Measurements from ENCODE around the gene NHLRC4.

Gene NHLRC4

DNA sequence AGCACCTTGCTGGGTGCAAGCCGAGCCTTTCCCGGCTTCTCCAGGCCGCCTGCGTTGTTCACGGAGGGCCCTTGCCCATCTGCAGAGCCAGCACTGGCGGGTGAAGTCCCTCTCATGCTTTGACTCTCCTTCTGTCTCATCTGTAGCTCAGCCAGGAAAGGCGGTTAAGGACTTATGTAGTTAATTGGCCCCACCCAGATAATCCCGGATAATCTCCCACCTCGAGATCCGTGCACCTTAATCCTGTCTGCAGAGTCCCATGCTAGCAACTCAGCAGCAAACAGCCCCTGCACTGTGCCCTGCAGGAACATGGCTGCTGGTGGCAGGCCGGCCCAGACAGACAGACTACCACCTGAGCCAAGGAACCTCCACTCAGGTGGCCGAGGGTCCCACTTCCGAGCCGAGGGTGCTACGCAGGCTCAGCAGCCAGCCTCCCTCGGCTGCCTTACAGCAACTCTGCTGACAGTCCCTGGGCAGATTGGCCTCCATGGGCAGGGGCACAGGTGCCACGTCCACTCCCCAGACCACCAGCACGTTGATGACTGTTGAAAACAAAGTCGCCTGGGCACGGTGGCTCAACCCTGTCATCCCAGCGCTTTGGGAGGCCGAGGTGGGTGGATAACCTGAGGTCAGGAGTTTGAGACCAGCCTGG lies 40.0 kb downstream of the NHLRC4 start:
- DNase-seq, result no peak

DNA sequence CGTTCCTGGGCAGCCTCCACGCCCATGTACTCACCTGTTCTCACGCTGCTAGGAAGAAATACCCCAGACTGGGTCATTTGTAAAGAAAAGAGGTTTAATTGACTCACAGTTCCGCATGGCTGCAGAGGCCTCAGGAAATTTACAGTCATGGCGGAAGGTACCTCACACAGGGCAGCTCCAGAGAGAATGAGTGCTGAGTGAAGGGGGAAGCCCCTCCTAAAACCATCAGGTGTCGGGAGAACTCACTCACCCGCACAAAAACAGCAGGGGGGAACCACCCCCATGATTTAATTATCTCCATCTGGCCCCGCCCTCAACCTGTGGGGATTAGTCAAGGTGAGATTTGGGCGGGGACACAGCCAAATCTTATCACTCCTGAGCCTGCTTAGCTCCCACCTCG lies 41.2 kb downstream of the NHLRC4 start:
- peak; percentile 49 for DNase-seq

DNA sequence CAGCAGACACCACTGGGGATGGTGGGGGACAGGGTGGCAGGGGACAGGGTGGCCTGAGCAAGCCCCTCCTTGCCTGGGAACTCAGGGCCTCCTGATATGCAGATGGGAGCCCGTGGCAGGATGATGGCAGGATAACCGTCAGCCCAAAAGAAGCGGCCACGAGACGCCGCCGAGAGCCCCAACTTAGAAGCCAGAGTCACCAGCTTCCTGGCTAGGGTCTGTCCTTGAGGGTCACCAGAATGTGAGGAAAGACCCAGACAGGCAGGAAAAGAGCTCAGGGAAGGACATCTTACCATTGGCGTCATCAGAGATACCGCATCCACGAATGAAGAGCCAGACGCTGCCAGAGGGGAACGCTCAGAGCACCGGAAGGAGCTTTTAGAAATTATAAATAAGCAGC lies 42.5 kb downstream of the NHLRC4 start:
- no peak for DNase-seq

DNA sequence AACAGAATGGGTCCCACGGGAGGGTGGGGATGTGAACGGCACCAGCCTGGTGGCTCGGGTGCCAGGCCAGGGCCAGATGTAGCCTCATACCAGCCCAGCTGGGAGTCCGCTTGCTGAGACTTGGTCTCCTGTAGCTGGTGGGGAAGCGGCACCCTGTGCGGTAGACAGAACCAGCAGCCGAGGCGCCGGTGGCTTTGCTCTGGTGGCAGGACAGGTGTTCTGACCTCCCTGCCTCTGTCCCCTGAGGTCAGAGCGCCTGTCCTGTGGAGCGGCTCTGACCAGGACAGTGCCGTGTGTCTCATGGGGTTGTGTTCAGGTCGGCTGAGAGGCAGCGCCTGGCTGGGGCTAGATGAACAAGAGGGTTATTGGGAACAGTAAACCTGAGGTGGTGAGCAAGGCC lies 43.2 kb downstream of the NHLRC4 start:
- no peak for DNase-seq

DNA sequence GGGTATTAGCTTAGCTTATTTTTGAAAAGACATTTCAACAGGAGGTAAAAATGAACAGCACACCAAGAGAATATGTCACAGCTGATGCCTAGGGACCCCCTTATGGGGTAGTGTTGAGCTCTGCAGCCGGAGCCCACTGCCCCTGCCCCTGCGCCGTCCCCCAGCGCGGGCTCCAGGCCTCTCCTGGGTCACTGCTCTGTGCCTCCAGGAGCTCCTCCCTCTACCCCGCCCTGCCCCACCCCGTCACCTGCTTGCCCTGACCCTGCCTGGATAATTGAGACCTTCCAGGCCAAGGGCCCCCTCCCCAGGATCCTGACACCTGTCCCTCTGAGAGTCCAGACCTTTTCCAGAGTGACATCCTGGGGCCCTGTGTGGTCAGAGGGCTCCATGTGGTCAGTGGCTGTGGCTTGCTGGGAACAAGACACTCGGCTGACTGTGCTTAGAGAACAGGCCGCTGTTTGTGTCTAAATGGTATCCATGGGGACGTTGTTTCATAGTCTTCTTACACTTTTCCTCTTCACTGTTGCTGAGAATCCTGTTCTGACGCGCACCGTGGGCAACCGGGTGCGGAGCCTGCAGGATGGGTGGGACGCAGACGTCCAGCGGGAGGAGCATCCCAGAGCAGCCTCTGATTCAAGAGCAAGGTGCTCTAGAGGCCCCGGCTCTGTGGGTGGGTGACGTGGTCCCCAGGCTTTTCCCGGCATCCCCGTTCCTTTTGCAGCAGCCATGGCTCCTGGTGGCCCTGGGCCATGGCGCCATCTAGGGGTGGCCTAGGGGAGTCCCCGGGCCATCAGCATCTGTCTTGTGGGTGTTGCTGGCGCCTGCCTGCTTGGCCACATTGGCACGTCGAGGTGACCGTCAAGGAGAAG lies 43.9 kb downstream of the NHLRC4 start:
- peak; percentile 69 for DNase-seq

DNA sequence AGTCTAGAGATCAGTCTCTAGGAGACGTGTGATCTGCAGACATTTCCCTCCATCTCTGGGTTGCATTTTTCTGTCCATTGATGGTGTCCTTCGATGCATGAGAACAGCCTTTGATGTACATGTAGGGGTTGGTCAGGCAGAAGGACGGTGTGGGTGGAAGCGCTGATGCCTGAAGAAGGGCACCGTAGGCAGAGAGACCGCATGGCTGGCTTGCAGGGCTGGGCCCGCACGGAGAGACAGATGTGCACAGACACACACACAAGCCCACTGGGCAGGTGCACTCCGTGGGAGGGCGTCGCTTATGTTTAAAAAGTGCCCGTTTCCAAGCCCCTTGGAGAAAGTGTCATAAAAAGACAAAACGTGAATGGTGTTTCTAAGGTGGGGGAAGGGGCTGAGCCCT lies 48.3 kb downstream of the NHLRC4 start:
- DNase-seq, result no peak

DNA sequence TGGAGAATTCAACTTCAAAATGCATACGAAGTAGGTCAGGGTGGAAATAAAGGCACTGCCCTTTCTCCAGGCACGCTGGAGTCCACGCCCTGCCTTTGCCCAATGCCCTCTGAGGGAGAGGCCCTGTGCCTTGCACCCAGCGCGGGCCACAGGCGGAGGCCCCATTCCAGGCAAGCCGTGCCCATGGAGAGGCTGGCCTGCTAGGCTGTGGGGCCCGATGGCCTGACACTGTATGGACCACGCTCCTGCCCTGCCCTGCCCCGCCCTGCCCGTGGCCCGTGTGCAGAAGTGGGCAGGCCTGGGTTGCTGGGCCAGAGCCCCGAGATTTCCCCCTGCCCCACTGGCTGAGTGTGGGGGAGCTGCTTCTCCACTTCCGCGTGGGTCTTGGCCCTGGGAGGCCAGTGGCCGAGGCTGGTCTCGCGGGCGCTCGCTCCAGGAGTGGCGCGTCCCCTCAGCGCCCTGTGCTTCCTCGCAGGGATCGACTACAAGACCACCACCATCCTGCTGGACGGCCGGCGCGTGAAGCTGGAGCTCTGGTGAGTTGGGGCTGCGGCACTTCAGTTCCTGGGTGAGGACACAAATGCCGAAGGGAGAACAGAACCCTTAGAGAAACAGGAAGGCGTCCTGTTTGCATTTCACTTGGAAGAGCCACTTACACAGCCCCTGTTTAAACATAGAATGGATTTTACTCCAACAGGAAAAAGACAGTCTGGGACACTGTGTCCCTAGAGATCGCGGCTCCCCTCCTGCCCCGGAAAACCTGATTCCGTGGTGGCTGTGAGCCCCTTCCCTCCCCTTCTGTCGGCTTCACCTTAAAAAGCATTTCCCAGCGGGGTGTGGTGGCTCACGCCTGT lies 50.2 kb downstream of the NHLRC4 start:
- DNase-seq, result no peak

DNA sequence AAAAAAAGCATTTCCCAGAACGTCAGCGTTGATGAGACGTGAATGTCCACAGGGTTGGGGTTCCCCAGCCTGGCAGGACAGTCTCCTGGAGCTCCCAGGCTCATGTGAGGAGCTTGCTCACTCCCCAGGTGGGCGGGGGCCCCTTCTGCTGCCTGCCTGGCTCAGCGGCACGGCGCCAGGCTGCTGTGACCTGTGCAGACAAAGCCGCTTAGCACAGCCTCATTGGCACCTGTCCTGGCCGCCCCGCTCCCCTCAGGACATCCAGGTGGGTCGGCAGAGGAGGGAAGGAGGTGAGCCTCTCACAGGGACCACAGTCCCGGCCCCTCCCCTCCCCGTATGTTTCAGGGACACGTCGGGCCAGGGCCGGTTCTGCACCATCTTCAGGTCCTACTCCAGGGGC lies 51.0 kb downstream of the NHLRC4 start:
- DNase-seq, result no peak
